ENCODE data around the gene TMEM72.

DNA sequence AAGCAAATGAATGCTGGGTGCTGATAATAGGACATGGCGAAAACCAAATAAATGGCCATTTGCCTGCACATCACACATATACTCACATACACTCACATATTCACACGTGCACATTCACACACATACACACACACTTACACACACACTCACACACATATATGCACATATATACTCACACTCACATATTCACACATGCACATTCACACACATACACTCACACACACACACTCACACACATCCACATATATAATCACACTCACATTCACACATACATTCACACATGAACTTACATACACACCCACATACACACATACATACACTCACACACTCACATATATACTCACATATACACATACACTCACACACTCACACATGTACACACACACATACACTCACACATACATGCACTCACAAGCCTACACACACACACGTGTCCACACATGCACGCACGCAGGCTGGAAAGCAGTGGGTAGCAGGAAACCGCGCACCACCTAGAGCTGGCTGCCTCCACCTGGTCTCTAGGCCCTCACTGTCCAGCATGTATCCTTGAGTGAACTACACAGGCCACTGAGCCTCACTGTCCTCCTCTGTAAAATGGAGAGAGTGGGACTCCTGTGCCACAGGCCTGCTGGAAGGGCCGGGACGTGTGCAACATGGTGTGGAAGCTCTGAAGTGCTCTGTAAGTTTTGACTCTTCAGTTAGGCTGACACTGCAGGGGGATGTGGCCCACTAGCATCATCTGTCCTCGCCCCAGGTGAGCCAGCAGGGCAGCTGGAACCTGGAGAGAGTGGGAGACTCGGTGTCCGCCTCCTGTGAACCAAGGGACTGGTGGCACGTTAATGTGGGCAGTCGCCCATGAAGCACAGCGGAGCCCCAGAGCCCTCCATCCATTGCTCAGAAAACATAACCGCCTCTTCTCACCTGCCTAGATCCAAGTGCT, 14.9 kb downstream of the TMEM72 start:
- TF ChIP-seq, protein P1, sequence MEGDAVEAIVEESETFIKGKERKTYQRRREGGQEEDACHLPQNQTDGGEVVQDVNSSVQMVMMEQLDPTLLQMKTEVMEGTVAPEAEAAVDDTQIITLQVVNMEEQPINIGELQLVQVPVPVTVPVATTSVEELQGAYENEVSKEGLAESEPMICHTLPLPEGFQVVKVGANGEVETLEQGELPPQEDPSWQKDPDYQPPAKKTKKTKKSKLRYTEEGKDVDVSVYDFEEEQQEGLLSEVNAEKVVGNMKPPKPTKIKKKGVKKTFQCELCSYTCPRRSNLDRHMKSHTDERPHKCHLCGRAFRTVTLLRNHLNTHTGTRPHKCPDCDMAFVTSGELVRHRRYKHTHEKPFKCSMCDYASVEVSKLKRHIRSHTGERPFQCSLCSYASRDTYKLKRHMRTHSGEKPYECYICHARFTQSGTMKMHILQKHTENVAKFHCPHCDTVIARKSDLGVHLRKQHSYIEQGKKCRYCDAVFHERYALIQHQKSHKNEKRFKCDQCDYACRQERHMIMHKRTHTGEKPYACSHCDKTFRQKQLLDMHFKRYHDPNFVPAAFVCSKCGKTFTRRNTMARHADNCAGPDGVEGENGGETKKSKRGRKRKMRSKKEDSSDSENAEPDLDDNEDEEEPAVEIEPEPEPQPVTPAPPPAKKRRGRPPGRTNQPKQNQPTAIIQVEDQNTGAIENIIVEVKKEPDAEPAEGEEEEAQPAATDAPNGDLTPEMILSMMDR (conservative IDR thresholded peaks at IDR 0.05; ENCODE audit: low read depth, low read length) = no peak
- no peak for TF ChIP-seq EZH2 (IDR thresholded peaks at IDR 0.05; ENCODE audit: low read length, unreplicated experiment)
- no peak for TF ChIP-seq EZH2phosphoT487 (IDR thresholded peaks at IDR 0.05; ENCODE audit: borderline replicate concordance, low read length)

Measured in PC-3 (cell line).